ENCODE measurements around the gene PCYT1B. TPM values are rescaled to one million over a fixed set of nuclear protein-coding genes. Genes with fewer than 3 reads are reported as not detected.

Gene PCYT1B
- total and polyA plus RNA-seq, 2 donors (not counting 1 experiment from before 2014, with no cell fraction given): not detected

GRCh38 chrX:24594501-24594900 is 52.6 kb downstream of the PCYT1B start:
- DNase-seq: no peak
- WGBS (ENCODE audit: insufficient coverage): 94% methylated on average over 2 of the region's 4 CpGs
- Mint-ChIP-seq H3K9me3 (ENCODE audit: insufficient read depth) (no peaks in the 10 kb centered on the region), H3K4me3 (no peak overlapping the region), H3K27me3 (no peaks in the 10 kb centered on the region), H3K4me1 (no peaks in the 10 kb centered on the region), H3K27ac (no peak overlapping the region)
- intact Hi-C loops (cut with micrococcal nuclease): no loop called here
- Histone ChIP-seq H3K27ac (ENCODE audit: low read length in 2 of 2) (no peak overlapping the region), H3K27me3 (replicated peaks in 1 of 4; ENCODE audit: control extremely low read depth in 1 of 4, control insufficient read depth in 3 of 4, insufficient read depth in 4 of 4, low read length in 3 of 4) (no peaks in the 10 kb centered on the region), H3K9ac (ENCODE audit: low read length) (no peak overlapping the region), H3K4me3 (ENCODE audit: control extremely low read depth in 1 of 5, extremely low read depth in 1 of 5, insufficient read depth in 1 of 5, low read depth in 2 of 5, low read length in 4 of 5) (no peak overlapping the region), H4K20me1 (ENCODE audit: control insufficient read depth, insufficient read depth, low read length, poor library complexity, severe bottlenecking) (no peaks in the 10 kb centered on the region), H3K4me1 (ENCODE audit: control insufficient read depth in 2 of 2, insufficient read depth in 2 of 2, low read length in 2 of 2) (no peaks in the 10 kb centered on the region), H3K9me3 (ENCODE audit: control extremely low read depth in 1 of 3, control insufficient read depth in 2 of 3, insufficient read depth in 1 of 3, low read length in 2 of 3) (no peaks in the 10 kb centered on the region), H3K4me2 (replicated peaks; ENCODE audit: low read depth, low read length, poor library complexity, severe bottlenecking) (no peak overlapping the region), H3K79me2 (ENCODE audit: control insufficient read depth, insufficient read depth, low read length) (no peaks in the 10 kb centered on the region), H3K36me3 (replicated peaks in 1 of 2; ENCODE audit: control extremely low read depth in 1 of 2, control insufficient read depth in 1 of 2, extremely low read depth in 1 of 2, insufficient read depth in 2 of 2, low read length in 1 of 2) (no peaks in the 10 kb centered on the region), H2AFZ (ENCODE audit: insufficient read depth, low read depth, low read length, poor library complexity, severe bottlenecking) (no peak overlapping the region)
- TF ChIP-seq EZH2 (IDR thresholded peaks at IDR 0.05; ENCODE audit: borderline replicate concordance, insufficient read depth, low read depth, low read length, poor library complexity, severe bottlenecking) (no peak), CTCF (IDR thresholded peaks at IDR 0.05) (no peak)
- POLR2A ChIA-PET: no interaction called here
- CTCF ChIA-PET: no interaction called here
- no peak for ATAC-seq (ENCODE audit: low read depth)

GRCh38 chrX:24590111-24590510 is 57.0 kb downstream of the PCYT1B start:
- Mint-ChIP-seq H3K27me3 (no peaks in the 10 kb centered on the region), H3K4me3 (no peak overlapping the region), H3K27ac (no peak overlapping the region), H3K9me3 (ENCODE audit: insufficient read depth) (no peaks in the 10 kb centered on the region), H3K4me1 (no peaks in the 10 kb centered on the region)
- Histone ChIP-seq H4K20me1 (ENCODE audit: control insufficient read depth, insufficient read depth, low read length, poor library complexity, severe bottlenecking) (no peaks in the 10 kb centered on the region), H3K4me2 (replicated peaks; ENCODE audit: low read depth, low read length, poor library complexity, severe bottlenecking) (no peak overlapping the region), H3K9ac (ENCODE audit: low read length) (no peak overlapping the region), H3K27ac (ENCODE audit: low read length in 2 of 2) (no peak overlapping the region), H3K9me3 (ENCODE audit: control extremely low read depth in 1 of 3, control insufficient read depth in 2 of 3, insufficient read depth in 1 of 3, low read length in 2 of 3) (no peaks in the 10 kb centered on the region), H3K79me2 (ENCODE audit: control insufficient read depth, insufficient read depth, low read length) (no peaks in the 10 kb centered on the region), H3K4me1 (ENCODE audit: control insufficient read depth in 2 of 2, insufficient read depth in 2 of 2, low read length in 2 of 2) (no peaks in the 10 kb centered on the region), H2AFZ (ENCODE audit: insufficient read depth, low read depth, low read length, poor library complexity, severe bottlenecking) (no peak overlapping the region), H3K27me3 (replicated peaks in 1 of 4; ENCODE audit: control extremely low read depth in 1 of 4, control insufficient read depth in 3 of 4, insufficient read depth in 4 of 4, low read length in 3 of 4) (no peaks in the 10 kb centered on the region), H3K36me3 (replicated peaks in 1 of 2; ENCODE audit: control extremely low read depth in 1 of 2, control insufficient read depth in 1 of 2, extremely low read depth in 1 of 2, insufficient read depth in 2 of 2, low read length in 1 of 2) (no peaks in the 10 kb centered on the region), H3K4me3 (ENCODE audit: control extremely low read depth in 1 of 5, extremely low read depth in 1 of 5, insufficient read depth in 1 of 5, low read depth in 2 of 5, low read length in 4 of 5) (no peak overlapping the region)
- intact Hi-C loops (cut with micrococcal nuclease): no loop called here
- POLR2A ChIA-PET: no interaction called here
- ATAC-seq (ENCODE audit: low read depth): no peak
- CTCF ChIA-PET: no interaction called here
- no CpG with 5 or more reads among the region's 5 CpGs for WGBS (ENCODE audit: insufficient coverage)
- no peak for DNase-seq
- no peak for TF ChIP-seq CTCF (IDR thresholded peaks at IDR 0.05)
- no peak for TF ChIP-seq EZH2 (IDR thresholded peaks at IDR 0.05; ENCODE audit: borderline replicate concordance, insufficient read depth, low read depth, low read length, poor library complexity, severe bottlenecking)

Data from B cell (primary cell).